Left ventricle myocardium inferior (tissue), 1 donor: ENCODE results near the gene TGFB2. TPM values are rescaled to one million over a fixed set of nuclear protein-coding genes. Genes with fewer than 3 reads are reported as not detected.

Source experiments
- DNase-seq: peaks from one replicate; pipeline ENCODE4 v3.0.0-alpha.2; 2020
- H3K27ac ChIP-seq: fragments of 200-600 bp; replicated peaks from 2 replicates; pipeline ENCODE4 v1.8.0; 2021
- H3K27me3 ChIP-seq: fragments of 200-600 bp; 2 replicates; pipeline ENCODE4 v1.8.0; 2021; ENCODE audit warnings: low read depth
- H3K36me3 ChIP-seq: fragments of 200-600 bp; 2 replicates; pipeline ENCODE4 v1.8.0; 2021
- H3K4me1 ChIP-seq: fragments of 200-600 bp; 2 replicates; pipeline ENCODE4 v1.8.0; 2021
- H3K4me3 ChIP-seq: fragments of 200-600 bp; 2 replicates; pipeline ENCODE4 v1.8.0; 2021; ENCODE audit warnings: mild to moderate bottlenecking, moderate library complexity
- H3K9me3 ChIP-seq: fragments of 200-600 bp; replicated peaks from 2 replicates; pipeline ENCODE4 v1.8.0; 2021
- intact Hi-C: fragments of 100-400 bp; cut with micrococcal nuclease; formaldehyde crosslinking; loops from one replicate; pipeline ENCODE4 v1.11.0; 2022
- total RNA-seq: library from RNA; stranded (reverse); fragmentation: NEBNext Ultra II Directional; extraction: Animal tissue kit (Norgen Biotek cat#: 25700); gene quantifications from one replicate; pipeline ENCODE4 v1.2.1, GENCODE V29; 2021
- TF ChIP-seq, protein P1 (sequence below): fragments of 200-600 bp; IDR thresholded peaks from 2 replicates; pipeline ENCODE4 v1.8.0; 2021; ENCODE audit warnings: antibody characterized with exemption, mild to moderate bottlenecking, borderline replicate concordance
- donor health status: DM: no; HTN: yes; CAD: no; lungs with severe emphysema.

Gene TGFB2
- total RNA-seq, 1 donor from 2014 or later = 4.4 TPM

GRCh38 chr1:218485241-218485928, 140.2 kb downstream of the TGFB2 start:
- H3K36me3 ChIP-seq = no peaks in the 10 kb centered on the region
- H3K4me3 ChIP-seq = no peak overlapping the region
- no peak for DNase-seq
- H3K27ac ChIP-seq = no peak overlapping the region
- TF ChIP-seq, protein P1, sequence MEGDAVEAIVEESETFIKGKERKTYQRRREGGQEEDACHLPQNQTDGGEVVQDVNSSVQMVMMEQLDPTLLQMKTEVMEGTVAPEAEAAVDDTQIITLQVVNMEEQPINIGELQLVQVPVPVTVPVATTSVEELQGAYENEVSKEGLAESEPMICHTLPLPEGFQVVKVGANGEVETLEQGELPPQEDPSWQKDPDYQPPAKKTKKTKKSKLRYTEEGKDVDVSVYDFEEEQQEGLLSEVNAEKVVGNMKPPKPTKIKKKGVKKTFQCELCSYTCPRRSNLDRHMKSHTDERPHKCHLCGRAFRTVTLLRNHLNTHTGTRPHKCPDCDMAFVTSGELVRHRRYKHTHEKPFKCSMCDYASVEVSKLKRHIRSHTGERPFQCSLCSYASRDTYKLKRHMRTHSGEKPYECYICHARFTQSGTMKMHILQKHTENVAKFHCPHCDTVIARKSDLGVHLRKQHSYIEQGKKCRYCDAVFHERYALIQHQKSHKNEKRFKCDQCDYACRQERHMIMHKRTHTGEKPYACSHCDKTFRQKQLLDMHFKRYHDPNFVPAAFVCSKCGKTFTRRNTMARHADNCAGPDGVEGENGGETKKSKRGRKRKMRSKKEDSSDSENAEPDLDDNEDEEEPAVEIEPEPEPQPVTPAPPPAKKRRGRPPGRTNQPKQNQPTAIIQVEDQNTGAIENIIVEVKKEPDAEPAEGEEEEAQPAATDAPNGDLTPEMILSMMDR = no peak
- intact Hi-C loops = no loop called here
- H3K4me1 ChIP-seq = peaks cover 23% of the 10 kb centered on the region
- H3K27me3 ChIP-seq = no peaks in the 10 kb centered on the region
- H3K9me3 ChIP-seq = no peaks in the 10 kb centered on the region

DNA sequence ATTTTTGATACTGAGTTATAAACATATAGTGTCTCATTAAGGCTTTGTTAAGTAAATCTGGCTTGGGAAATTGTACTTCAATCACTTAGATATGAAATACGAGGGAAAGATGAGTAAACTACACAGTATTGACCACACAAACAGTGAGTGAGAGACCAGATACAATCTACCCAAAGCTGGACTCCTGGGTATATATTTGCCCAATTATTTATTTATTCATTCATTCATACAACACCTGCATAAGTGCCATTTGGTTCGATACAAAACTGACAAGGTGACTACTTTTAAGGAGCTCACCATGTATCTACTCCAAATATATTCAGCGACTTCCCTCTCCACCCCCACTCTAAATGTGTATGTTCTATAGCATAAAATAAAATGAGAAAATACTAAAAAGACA, 143.4 kb downstream of the TGFB2 start:
- Histone ChIP-seq H3K4me1 (peaks cover 7% of the 10 kb centered on the region), H3K9me3 (no peaks in the 10 kb centered on the region), H3K27ac (no peak overlapping the region), H3K4me3 (no peak overlapping the region), H3K36me3 (no peaks in the 10 kb centered on the region), H3K27me3 (no peaks in the 10 kb centered on the region)
- TF ChIP-seq, protein P1 = no peak
- no peak for DNase-seq
- intact Hi-C loops = no loop called here

DNA sequence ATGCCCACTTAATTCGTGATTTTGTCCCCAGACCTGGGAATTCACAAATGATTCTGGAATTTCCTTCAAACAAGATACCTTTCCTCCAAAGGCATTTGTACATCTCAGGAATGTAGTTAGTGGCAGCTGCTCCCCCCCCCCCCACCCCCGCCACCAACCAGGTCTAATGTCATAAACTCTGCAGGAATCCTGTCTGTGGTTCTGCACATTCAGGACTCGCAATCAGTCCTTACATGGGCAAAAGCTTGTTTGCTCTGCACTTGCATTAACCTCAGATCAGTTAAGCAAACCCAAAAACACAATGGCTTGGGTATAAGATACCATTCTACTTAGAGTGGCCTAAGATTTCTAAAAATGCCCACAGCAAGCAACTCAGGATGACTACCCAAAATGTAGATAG, 143.8 kb downstream of the TGFB2 start:
- no peak for DNase-seq
- H3K4me1 ChIP-seq = peaks cover 7% of the 10 kb centered on the region
- no peaks in the 10 kb centered on the region for H3K9me3 ChIP-seq
- TF ChIP-seq, protein P1 = no peak
- intact Hi-C loops = no loop called here
- H3K27ac ChIP-seq = no peak overlapping the region
- no peak overlapping the region for H3K4me3 ChIP-seq
- H3K36me3 ChIP-seq = no peaks in the 10 kb centered on the region
- no peaks in the 10 kb centered on the region for H3K27me3 ChIP-seq

DNA sequence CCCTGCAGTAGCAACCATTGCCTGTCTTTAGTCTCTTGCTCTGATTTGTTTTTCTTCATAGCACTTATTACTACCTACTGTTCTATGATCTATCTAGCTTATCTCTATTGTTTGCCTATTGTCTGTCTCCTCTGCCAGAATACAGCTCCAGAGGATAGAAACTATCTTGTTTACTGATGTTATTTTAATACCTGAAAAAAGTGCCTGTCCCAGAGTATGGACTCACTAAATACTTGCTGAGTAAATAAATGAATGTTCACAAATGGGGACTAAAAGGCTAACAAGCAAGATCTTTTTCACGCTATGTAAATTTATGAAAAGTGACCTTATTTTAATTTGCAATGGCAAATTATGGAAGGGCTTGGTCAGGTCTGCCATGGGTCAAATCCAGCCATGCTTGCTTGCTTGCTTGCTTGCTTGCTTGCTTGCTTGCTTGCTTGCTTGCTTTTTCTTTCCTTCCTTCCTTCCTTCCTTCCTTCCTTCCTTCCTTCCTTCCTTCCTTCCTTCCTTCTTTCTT, 145.3 kb downstream of the TGFB2 start:
- Histone ChIP-seq H3K4me1 (peaks cover 7% of the 10 kb centered on the region), H3K27ac (no peak overlapping the region), H3K9me3 (no peaks in the 10 kb centered on the region), H3K27me3 (no peaks in the 10 kb centered on the region), H3K36me3 (no peaks in the 10 kb centered on the region), H3K4me3 (no peak overlapping the region)
- intact Hi-C loops = no loop called here
- DNase-seq = no peak
- TF ChIP-seq, protein P1 = no peak

DNA sequence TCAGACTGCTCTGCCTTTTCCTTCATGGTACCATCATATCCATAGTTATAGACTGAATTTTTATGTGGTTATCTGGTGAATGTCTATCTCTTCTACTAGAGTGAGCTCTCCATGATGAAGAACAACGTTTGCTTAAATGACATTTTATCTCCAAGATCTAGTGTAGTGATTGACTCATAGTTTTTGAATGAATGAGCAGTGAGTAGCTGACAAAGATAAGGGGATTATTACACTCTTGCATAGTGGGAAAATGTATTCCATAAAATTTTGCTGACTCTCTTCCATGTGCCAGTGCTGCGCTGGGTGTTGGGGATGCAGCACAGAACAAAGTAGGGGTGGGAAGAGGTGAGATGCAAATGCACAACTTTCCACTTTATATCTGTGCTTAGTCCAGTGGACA, 147.7 kb downstream of the TGFB2 start:
- intact Hi-C loops = no loop called here
- H3K4me1 ChIP-seq = peaks cover 5% of the 10 kb centered on the region
- no peak for DNase-seq
- H3K27ac ChIP-seq = no peak overlapping the region
- H3K9me3 ChIP-seq = no peaks in the 10 kb centered on the region
- TF ChIP-seq, protein P1 = no peak
- no peaks in the 10 kb centered on the region for H3K36me3 ChIP-seq
- no peak overlapping the region for H3K4me3 ChIP-seq
- H3K27me3 ChIP-seq = no peaks in the 10 kb centered on the region
